ENCODE measurements around the gene SLC49A3.
"Not testable (repeated sequence)": the region's sequence is repeated elsewhere in the genome, so short reads cannot be mapped to it uniquely, and the experiment has no call there.

Gene SLC49A3

DNA sequence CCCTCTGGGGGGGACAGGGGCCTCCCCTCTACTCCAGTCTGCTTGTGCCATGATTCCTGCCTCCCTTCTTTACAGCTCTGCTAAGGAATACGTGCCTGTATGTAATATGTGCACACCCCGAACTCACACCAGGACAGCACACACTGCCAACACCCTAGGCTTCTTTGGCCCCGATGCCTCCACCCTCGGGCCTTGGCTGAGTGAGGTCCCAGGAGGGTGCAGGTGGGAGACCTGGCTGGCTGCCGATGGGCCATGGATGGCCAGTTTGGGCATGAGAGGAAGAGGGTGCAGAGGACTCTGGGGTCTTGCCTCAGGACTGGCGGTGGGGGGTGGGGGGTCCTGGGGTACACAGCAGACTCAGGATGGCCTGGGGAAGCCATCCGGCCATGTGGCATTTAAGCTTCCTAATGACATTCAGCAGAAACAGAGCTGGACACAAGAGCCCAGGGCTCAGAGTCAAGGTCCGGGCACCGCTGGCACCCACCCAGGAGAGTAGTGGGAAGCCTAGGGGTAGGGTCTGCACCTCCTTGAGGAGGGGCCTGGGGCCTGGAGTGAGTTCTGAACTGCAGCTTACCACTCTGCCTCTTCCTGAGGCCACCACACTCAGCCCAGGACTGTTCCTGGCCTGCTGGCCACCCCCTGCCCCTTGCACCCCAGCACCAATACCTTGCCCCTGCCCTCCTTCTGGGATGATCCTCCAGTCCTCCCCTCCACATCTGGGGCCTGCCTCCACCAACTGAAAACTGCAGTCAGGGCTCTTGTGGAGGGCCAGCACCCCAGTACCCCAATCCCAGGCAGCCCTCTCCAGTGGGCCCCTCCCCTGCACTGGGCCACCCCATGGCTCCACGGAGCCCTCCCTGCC, 14.6 kb upstream of the SLC49A3 start:
- DNase-seq (ENCODE audit: low read depth): no peak

DNA sequence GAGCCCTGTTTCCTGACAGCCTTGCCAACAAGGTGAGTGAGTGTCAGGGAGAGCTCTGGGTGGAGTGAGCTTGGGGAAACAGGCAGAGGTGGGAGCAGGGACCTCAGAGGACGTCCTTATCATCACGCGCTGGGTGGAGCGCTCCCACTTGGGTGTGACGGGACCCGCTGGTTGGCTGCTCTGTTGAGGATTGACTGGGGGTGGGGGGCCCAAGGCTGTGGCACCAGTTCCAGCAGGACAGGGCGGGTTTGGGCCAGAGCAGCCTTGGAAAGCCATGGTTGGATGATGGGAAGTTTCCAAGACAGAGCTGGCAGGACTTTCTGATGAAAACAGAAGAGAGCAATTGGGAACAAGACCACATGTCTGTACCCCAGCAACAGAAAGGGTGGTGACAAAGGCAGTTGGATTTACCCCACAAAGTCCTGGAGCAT, 13.7 kb upstream of the SLC49A3 start:
- DNase-seq (ENCODE audit: low read depth): no peak

DNA sequence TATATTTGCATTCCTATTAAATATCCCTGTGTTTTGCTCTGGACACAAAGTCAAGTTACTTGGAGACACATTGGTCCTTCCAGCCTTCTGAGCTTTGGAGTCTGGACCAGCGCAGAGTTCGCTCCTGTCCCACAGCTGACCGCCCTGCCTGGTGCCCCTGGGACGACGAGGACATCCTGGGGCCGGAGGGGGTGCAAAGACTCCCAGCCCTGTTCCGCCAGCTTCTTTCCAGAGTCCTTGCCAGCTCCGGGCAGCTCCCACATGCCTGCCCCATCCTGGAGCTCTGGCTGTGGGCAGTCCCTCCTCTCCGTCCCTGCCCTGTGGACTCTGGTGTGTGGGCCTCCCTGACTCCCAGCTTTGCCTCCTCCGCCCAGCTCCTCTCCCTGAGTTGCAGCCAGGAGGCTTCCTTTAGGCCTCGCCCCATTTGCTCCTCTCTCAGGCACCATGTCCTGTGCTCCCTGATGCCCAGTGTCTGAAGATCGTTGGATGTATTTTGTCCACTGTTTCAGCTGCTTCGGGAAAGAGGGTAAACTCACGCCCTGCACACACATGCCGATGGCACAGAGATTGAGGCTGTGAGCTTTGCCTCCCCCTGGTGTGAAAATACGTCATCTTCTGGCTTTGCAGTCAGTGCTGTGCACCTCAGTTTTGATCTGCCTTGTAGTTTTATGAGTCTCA, 11.8 kb upstream of the SLC49A3 start:
- DNase-seq (ENCODE audit: low read depth): no peak

DNA sequence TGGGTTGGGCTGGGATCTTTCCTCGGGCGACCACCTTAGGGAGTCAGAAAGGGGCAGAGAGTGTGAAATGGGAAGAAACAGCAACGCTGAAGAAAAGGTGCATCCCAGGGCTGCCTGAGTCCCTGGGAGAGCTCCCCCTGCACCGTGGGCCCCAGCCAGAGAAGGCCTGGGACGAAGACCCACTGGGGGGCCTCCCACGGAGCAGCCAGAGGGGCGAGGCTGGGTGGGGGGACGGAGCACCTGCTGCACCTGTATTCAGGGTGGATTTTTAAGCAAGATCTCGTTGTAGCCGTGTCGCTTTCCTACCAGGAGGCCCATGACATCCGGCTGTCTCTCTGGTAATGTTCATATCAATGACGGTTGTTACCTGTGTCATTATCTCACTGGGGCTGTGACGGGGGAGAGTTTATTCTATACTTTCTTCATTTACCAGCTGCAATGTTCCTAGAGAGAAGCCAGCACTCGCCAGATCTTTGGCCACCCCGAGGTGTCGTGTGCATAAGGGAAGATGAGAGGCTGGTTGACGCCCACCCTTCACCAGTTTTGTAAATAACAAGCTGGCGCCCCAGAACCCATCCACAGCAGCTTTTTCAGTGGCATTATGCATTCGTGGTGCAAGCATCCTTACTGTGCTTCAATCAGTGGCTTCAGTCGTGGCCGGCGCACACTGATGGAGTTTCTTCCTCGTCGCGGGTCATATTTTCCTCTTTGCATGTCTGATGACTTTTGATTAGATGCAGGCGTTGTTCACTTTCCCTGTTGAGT, 11.0 kb upstream of the SLC49A3 start:
- DNase-seq (ENCODE audit: low read depth): no peak

DNA sequence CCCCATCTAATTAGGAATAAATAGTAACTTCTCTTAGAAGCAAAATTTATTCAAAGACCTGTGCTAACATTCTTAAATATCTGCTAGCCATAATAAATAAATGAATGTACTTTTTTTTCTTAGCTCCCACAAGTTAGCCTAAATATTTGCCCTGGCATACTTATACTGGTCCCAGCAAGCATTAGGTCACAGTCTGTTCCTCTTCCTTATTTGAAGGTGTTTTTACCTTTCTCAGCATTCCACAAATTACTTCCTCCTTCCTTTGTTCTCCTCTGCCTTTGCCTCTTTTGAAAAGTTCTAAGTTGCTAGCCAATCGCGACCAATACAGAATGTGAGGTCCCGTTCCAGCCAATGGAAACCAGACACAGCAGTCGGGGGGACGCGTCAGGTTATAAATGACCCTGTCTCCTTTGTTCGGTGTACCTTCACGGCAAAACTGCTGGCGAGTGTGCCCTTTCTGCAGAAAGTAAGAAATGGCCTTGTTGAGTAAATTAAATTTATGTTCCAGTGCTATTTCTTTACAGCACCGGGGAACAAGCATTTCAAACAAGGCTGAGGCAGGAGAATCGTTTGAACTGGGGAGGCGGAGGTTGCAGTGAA, 5.5 kb upstream of the SLC49A3 start:
- DNase-seq (ENCODE audit: low read depth): not testable (repeated sequence)

DNA sequence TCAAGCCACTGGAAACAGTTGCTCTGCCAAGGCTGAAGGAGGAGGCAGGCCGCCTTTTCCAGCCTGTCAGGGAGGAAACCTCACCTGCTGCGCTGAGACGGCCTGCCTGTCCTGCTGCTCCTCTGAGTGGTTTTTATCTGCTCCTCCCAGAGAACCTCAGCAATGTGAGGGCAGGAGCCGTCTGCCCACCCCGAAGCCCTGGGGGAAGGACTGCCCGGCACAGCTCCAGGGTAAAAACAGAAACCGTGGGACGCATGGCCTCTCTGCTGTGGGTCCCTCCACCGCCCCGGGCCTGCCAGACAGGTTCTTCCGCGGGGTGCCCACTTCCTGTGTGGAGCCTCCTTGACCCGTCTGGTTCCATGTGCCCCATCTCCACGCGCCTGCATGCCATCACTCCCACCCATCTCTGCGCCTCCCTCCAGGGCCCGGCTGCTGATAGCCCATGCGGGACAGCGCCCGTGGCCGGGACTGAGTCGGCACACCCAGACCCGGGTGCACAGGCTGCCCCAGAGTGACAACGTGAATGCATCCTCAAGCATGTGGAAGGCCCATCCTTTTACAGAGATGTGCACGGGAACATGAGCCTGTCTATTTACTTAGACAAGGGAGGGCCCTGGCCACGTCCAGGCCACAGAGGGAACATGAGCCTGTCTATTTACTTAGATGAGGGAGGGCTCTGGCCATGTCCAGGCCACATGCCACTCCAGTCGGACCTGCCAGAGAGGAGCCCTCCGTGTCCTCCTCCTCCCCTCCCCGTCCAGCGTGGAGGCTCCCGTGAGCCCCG, 4.0 kb upstream of the SLC49A3 start:
- DNase-seq (ENCODE audit: low read depth): no peak

DNA sequence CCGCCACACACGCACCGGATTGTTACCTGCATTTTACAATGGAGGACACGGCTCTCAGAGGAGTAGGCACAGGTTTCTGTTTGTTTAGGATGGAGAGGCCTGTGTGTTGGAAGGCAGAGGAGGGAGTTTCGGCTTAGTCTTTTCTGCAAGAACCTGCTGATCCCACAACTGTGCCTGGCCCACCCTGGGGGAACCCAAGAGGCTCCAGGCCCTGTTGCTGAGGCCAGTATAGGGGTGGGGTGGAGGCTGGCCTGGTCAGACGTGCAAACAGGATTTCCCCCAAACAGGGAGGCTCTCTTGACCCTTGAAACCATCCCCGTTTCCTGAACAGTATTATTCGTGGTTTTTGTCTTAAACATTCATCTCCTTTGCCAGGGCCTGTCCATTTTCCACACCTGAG, 772 bp upstream of the SLC49A3 start:
- no peak for DNase-seq (ENCODE audit: low read depth)

DNA sequence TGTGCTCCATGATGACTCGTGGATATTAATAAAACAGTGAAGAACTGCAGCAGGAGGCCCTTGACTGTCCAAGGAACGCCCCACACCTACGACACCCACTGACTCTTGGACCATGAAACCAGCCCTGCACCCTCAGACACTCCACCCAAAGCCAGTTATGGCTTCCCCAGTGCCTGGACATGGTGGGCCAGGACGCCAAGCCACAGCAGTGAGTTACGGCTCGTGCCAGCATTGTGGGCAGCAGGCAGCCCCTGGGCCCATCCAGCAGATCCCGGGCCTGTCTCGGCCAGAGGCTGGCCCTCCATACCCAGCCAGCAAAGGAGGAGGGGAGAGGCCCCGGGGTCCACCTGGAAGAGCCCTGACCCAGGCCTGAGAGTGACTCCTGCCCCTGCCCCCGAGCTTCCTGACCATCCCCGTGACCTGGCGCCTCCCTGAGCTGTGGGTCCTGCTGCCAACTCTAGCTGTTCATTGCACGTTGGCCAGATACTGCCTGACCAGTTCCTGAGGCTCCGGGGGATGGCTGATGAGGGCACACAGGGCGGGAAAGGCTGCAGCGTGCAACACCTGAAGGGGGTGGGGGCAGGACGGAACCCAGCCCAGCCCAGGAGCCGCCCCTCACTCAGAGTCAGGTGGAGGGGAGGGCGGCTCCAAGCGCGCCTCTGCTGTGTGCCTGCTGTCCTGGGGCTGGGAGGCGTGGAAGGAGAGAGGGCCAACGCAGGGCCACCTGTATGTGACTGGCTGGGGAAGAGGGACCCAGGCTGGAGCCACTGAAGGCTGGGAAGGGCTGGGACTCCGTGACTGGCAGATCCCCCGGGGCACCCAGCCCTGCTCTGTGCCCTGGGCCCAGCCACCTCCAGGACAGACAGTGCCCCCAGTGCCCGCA, 739 bp downstream of the SLC49A3 start:
- no peak for DNase-seq (ENCODE audit: low read depth)

DNA sequence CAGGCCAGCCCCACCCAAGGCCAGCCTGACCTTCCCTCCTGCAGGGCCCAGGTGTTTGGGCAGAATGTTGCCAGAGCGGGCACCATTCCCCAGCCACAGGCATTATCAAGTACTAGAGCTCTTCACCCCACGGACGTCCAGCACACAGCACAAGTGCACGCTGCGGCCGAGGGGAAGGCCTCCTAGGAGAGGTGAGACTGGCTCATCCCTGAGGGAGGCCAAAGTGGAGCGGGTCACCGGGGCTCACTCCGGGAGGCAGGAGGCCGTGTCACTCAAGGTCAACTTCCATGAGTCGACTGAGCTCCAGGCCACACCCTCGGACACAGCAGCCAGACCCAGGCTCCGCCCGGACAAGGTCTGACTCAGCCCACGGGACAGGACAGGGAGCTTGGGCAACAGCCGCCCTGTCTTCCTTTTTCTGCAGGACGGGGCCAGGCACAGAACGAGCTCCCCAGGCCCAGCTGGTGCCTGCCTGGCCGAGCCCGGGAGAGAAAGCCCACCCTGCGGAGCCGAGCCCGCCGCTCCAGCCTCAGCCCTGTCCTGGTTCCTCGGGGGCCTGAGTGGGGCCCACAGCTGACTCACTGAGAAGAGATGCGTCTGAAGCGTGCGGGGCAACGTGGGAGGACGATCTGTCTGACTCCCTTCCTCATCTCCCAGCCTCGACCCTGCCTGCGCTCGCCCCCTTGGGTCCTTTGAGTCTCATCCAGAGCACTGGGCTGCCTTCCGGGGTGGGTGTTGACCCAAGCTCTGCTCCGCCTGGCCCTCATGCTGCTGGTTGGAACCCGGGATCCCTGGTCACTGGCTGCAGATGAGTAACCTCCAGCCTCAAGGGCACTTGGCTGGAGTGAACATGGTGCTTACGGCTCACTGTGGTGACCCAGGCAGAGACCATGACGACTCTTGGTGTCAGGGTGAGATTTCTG, 1.6 kb downstream of the SLC49A3 start:
- no peak for DNase-seq (ENCODE audit: low read depth)

DNA sequence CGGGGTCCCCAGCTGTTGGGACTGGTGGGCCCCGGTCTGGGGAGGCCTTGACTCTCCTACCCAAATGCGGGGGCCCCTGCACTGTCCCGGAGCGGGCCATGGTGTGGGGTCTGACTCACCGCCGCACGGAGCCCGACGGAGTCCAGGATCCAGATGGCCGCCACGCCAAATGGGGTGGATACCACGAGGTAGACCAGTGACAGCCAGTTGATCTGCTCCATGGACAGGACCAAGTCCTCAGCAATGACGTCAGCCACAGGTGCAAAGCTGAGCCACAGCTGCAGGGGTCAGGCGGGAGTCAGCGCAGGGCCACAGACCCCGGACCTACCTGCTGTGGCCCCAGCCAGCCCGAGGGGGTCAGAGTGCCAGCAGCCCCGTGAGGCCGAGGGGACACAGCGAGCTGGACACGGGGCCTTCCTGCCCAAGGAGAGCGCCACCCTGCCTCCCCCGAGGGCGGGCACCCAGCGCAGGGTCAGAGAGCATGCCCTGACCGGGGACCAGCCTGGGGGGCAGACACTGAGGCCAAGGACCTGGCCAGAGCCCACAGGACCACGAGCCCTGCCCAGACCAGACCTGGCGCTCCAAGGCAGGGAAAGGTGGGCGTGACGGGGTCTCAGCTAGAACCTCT, 2.4 kb downstream of the SLC49A3 start:
- DNase-seq (ENCODE audit: low read depth): no peak

DNA sequence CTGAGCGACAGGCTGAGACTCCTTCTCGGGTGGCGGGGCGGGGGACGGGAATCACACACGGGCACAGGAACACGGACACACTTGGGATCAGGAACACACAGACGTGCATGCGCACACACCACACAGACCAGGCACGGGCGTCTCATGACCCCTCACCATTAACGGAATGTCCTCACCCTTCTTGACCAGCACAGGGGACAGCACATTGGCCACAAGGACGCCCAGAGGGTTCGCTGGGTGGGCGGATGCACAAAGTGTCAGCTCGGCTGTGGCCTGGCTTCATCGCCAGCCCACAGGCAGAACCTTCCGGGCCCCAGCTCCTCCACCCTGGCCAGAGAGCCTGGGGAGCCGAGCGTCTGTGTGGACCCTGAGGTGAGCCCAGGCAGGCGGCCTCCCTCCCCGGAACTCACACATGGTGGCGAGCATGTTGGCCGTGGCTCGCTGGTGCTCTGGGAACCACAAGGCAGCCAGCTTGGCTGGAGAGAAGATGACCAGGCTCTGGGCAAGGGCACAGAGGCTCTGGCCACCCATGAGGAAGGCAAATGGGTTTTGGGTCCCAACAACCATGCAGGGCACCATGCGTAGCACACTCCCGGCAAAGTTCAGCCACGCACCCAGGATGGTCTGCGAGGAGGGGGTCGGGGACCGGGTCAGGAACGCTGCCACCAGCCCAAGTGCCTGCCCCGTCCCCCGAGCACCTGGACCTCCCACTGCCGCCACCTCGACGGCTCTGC, 3.1 kb downstream of the SLC49A3 start:
- DNase-seq (ENCODE audit: low read depth): no peak

DNA sequence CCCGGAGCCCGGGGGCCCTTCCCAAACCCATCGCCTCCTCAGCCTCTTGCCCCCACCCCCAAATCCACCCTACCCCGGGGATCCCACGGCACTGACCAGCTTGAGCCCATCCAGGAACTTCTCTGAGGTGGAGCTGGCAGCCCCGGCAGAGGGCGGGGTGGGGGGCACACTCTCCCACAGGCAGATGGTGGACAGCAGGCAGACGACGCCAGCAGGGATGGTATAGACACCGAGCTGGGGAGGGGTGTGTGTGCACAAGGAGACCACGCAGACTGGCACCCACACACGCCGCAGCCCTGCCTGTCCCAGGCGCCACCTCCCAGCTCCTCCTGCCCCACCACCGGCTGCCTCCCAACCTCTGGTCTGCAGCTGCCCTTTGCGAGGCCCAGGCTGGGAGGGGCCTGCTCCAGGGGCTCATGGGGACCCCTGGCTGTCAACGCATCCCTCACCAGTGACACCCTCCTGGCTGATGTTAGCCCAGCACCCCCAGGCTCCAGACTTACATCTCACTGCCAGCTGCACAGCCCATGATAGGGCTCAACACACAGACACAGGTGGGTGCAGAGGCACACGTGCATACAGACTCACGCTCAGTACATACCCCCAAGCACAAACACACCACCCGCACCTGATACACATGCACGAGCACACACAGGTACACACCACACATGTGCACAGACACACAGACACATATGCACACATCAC, 4.2 kb downstream of the SLC49A3 start:
- DNase-seq (ENCODE audit: low read depth): no peak

DNA sequence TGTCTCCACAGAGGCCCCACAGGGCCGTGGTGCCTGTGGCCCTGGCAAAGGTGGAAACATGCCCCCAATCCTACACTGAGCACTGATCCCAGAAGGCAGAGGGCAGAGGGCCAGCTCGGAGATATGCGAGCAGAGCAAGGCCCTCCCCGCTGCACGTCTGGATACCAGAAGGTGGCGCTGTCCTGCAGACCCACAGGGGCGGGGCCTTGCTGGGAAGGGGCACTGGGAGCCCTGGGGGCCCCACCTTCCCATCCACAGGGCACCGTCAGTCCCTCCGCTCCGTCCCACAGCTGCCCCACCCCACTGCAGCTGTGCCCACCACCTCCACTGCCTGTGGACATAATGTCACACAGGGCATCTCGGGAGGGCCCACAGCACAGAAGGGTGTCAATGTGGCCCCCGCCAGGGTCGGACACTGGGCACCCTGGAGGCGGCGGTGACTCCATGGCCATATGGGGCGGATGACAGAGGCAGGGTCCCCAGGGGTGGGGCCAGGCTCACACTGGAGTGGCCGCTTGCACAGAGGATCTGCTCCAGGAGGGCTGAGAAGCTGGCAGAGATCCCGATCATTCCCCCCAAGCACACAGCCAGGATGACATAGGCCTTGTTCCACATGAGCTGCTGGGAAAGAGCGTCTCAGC, 4.8 kb downstream of the SLC49A3 start:
- DNase-seq (ENCODE audit: low read depth): no peak

DNA sequence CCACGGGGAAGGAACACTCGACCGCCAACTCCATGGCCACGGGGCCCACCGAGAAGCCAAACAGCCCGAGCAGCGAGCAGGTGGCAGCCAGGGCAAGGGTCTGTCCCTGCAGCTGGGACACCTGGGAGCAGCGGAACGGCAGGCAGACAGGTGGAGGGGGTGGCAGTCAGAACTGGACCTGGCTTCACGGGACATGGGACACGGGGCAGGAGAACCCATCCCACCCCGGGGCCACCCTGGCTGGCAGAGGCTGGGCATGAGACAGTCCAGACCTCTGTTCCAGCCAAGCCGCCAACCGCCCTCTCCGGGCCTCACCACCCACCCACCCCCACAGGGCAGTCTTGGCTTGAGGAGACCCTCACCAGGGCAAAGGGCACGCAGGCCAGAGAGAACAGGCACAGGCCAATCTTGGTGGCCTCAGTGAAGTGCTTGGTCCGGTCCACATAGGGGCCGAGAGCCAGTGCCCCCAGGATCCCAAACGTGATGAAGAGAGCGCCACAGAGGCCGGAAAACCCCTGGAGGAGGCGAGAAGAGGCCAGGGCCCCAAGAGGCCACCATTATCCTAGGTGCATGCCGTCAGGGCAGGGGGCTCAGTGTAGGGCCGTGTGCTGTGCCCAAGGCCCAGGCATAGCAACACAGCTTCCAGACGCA, 5.6 kb downstream of the SLC49A3 start:
- no peak for DNase-seq (ENCODE audit: low read depth)

DNA sequence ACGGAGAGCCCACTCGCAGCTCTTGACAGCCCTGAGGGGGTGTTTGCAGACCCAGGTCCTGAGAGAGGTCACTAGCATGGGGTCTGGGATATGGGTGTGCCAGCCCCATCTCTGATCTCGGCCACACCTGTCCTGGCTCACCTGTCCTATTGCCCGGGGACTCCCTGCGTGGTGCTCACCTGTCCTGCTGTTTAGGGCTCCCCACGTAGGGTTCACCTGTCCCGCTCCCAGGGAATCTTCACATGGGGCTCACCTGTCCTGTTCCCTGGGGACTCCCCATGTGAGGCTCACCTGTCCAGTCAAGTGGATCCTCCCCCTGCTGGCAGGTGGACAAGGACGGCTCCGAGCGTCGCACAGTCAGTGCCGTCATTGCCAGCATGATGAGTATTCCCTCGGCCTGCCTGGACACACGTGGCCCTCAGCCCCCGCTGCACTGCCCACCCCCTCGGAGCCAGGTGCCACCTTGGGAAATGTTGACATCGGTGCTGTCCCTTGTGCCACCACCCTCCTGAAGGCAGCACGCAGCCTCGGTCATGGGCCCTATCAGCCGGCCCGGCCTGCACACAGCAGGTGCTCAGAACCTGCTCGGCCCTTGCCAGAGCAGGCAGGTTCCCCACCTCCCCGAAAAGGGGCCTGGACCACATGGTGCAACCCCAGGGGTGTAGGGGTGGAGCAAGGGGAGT, 6.3 kb downstream of the SLC49A3 start:
- no peak for DNase-seq (ENCODE audit: low read depth)
